GM04503 (cell line): ENCODE results near the gene ST6GALNAC3.
A peak's percentile ranks its signal among the peaks of the same experiment; 100 is the strongest.
"Not testable (repeated sequence)": the region's sequence is repeated elsewhere in the genome, so short reads cannot be mapped to it uniquely, and the experiment has no call there.

ENCODE experiments used
- DNase-seq: peaks from one replicate; pipeline ENCODE4 v3.0.0-alpha.2; 2012; ENCODE audit warnings: low read depth

Gene ST6GALNAC3

GRCh38 chr1:76341816-76342215, 267.3 kb downstream of the ST6GALNAC3 start:
- DNase-seq, result not testable (repeated sequence)

- DNase-seq, result no peak
These were observed 268.8 kb downstream of the ST6GALNAC3 start for GRCh38 chr1:76343356-76343755.

- no peak for DNase-seq
These were observed 277.1 kb downstream of the ST6GALNAC3 start for GRCh38 chr1:76351655-76352054.

- no peak for DNase-seq
These were observed 278.3 kb downstream of the ST6GALNAC3 start for GRCh38 chr1:76352741-76353435.

GRCh38 chr1:76354236-76354635, 279.7 kb downstream of the ST6GALNAC3 start:
- no peak for DNase-seq

- DNase-seq, result no peak
These were observed 292.2 kb downstream of the ST6GALNAC3 start for GRCh38 chr1:76366726-76367125.

GRCh38 chr1:76371941-76372340, 297.4 kb downstream of the ST6GALNAC3 start:
- DNase-seq, result no peak

GRCh38 chr1:76374086-76374485, 299.5 kb downstream of the ST6GALNAC3 start:
- DNase-seq, result no peak

GRCh38 chr1:76377247-76377646, 302.7 kb downstream of the ST6GALNAC3 start:
- no peak for DNase-seq

GRCh38 chr1:76379506-76379905, 305.0 kb downstream of the ST6GALNAC3 start:
- DNase-seq, result no peak

- DNase-seq, result peak; percentile 10
These were observed 307.0 kb downstream of the ST6GALNAC3 start for GRCh38 chr1:76381450-76382097.

- no peak for DNase-seq
These were observed 313.7 kb downstream of the ST6GALNAC3 start for GRCh38 chr1:76388261-76388660.

GRCh38 chr1:76390456-76390855, 315.9 kb downstream of the ST6GALNAC3 start:
- no peak for DNase-seq

GRCh38 chr1:76395059-76395458, 320.5 kb downstream of the ST6GALNAC3 start:
- DNase-seq, result no peak

GRCh38 chr1:76402128-76402527, 327.6 kb downstream of the ST6GALNAC3 start:
- no peak for DNase-seq

GRCh38 chr1:76408303-76408702, 333.8 kb downstream of the ST6GALNAC3 start:
- no peak for DNase-seq

GRCh38 chr1:76410499-76410898, 336.0 kb downstream of the ST6GALNAC3 start:
- no peak for DNase-seq

- no peak for DNase-seq
These were observed 344.0 kb downstream of the ST6GALNAC3 start for GRCh38 chr1:76418531-76418930.

- DNase-seq, result no peak
These were observed 345.1 kb downstream of the ST6GALNAC3 start for GRCh38 chr1:76419603-76420002.

- no peak for DNase-seq
These were observed 350.9 kb downstream of the ST6GALNAC3 start for GRCh38 chr1:76425201-76426145.

- no peak for DNase-seq
These were observed 352.1 kb downstream of the ST6GALNAC3 start for GRCh38 chr1:76426606-76427005.

- no peak for DNase-seq
These were observed 353.5 kb downstream of the ST6GALNAC3 start for GRCh38 chr1:76428028-76428427.

GRCh38 chr1:76430531-76430930, 356.0 kb downstream of the ST6GALNAC3 start:
- DNase-seq, result no peak
